Right lobe of liver (tissue), 4 donors: Measurements from ENCODE around the gene TLE2.

ENCODE experiments used
- CTCF ChIP-seq, 4 donors: fragments of 200-600 bp in 3 of 4; fragments of 450-650 bp in 1 of 4; IDR thresholded peaks; one replicate each; pipeline versions ENCODE4 v1.5.1 to v1.8.0; 2016 to 2022; ENCODE audit warnings: antibody characterized with exemption in 4 of 4, mild to moderate bottlenecking in 2 of 4
- POLR2A ChIP-seq: fragments of 450-650 bp; IDR thresholded peaks from one replicate; pipeline ENCODE4 v1.6.1; 2017; ENCODE audit warnings: antibody characterized with exemption, mild to moderate bottlenecking
- donor health status: DM: no; HTN: no; CAD: no.
- donor health status: DM: no; HTN: no; CAD: no.
- donor health status: DM: no; HTN: yes; CAD: no.

DNA sequence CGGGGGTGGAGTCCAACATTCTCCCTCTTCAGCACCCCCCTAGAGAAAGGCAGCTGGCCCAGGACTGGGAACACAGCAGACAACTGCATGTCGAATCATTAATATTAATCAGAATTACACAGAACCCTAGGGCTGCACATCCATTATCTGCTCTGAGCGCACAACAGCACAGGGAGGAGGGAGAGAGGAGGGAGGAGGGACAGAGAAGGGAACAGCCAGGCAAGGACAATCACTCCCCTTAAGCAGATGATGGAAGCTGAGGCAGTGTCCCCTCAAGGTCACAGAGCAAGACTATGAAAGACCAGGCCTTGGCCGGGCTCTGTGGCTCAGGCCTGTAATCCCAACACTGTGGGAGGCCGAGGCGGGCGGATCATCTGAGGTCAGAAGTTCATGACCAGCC lies 26.0 kb downstream of the TLE2 start:
- TF ChIP-seq POLR2A, result no peak
- TF ChIP-seq CTCF (IDR thresholded peaks at IDR 0.05), result no peak
